GM12878 (cell line): ENCODE measurements around the gene DIAPH1. TPM values are rescaled to one million over a fixed set of nuclear protein-coding genes. Genes with fewer than 3 reads are reported as not detected.

ENCODE experiments used
- ATAC-seq: fragments of 200-7000 bp; cut with Tn5 transposase; 3 replicates; pipeline ENCODE4 v1.9.1; 2020; ENCODE audit warnings: mild to moderate bottlenecking, moderate library complexity
- BruUV-seq: library from RNA; stranded (reverse); fragments of 400-500 nt; replicated peaks from 2 replicates; lab custom pipeline; 2021; lab: Mats Ljungman, UMichigan
- CTCF ChIA-PET: fragments of 300-600 bp; sonication (Branson Sonifier 250); formaldehyde crosslinking; extraction: SDS; loops from one replicate; lab custom pipeline; 2021; ENCODE audit warnings: inconsistent platforms; lab: Yijun Ruan, JAX
- POLR2A ChIA-PET: fragments of 350-600 bp; formaldehyde crosslinking; extraction: SDS; loops from one replicate; lab custom pipeline; 2021; ENCODE audit warnings: inconsistent platforms; lab: Charles Lee
- RAD21 ChIA-PET: fragments of 300-600 bp; sonication (Branson Sonifier 250); formaldehyde crosslinking; loops from one replicate; lab custom pipeline; 2023; ENCODE audit warnings: antibody characterized with exemption; ENCODE audit not compliant: unreplicated experiment; lab: Charles Lee
- SMC1A ChIA-PET: fragments of 300-600 bp; sonication (Branson Sonifier 250); formaldehyde crosslinking; loops from one replicate; lab custom pipeline; 2023; ENCODE audit not compliant: unreplicated experiment, uncharacterized antibody; lab: Charles Lee
- DNase-seq: peaks from one replicate; pipeline ENCODE4 v3.0.0-alpha.2; 2011; ENCODE audit warnings: low read depth, low spot score
- FAIRE-seq: peaks from 3 replicates; lab custom pipeline; 2011; peaks lifted over from hg19 to GRCh38; lab: Jason Lieb, UNC
- H2AFZ ChIP-seq: 2 replicates; pipeline ENCODE4 v1.6.0; 2011; ENCODE audit warnings: low read depth, low read length, control low read depth; ENCODE audit not compliant: control insufficient read depth
- H3K27ac ChIP-seq: 2 replicates; pipeline ENCODE4 v1.5.1; 2011; ENCODE audit warnings: control low read depth; ENCODE audit not compliant: control insufficient read depth, insufficient read depth
- H3K27me3 ChIP-seq, 2 experiments: replicated peaks in 1 of 2; 2 replicates each; pipeline versions ENCODE4 v1.6.0 to v1.6.1; 2011; ENCODE audit warnings: low read length in 1 of 2; ENCODE audit not compliant: control insufficient read depth in 2 of 2, insufficient read depth in 2 of 2
- H3K36me3 ChIP-seq, 2 experiments: 2 replicates each; pipeline ENCODE4 v1.5.1; 2011; ENCODE audit warnings: low read length in 1 of 2; ENCODE audit not compliant: control insufficient read depth in 2 of 2, insufficient read depth in 2 of 2
- H3K4me1 ChIP-seq: 2 replicates; pipeline ENCODE4 v1.6.1; 2011; ENCODE audit warnings: mild to moderate bottlenecking, low read length, moderate library complexity, mixed read lengths; ENCODE audit not compliant: control insufficient read depth, insufficient read depth
- H3K4me2 ChIP-seq: 2 replicates; pipeline ENCODE4 v1.6.0; 2011; ENCODE audit warnings: control low read depth; ENCODE audit not compliant: control insufficient read depth, insufficient read depth
- H3K4me3 ChIP-seq: fragments of 200-600 bp; sonication (generic); 2 replicates; pipeline ENCODE4 v1.5.1; 2016
- H3K79me2 ChIP-seq: 2 replicates; pipeline ENCODE4 v1.6.0; 2011; ENCODE audit warnings: low read length; ENCODE audit not compliant: control insufficient read depth, insufficient read depth
- H3K9ac ChIP-seq: 2 replicates; pipeline ENCODE4 v1.8.0; 2011; ENCODE audit warnings: low read length, control low read depth, mixed read lengths; ENCODE audit not compliant: control insufficient read depth, insufficient read depth
- H3K9me3 ChIP-seq: replicated peaks from 3 replicates; pipeline ENCODE4 v1.5.1; 2011; ENCODE audit warnings: mild to moderate bottlenecking, low read length; ENCODE audit not compliant: control insufficient read depth, insufficient read depth
- H4K20me1 ChIP-seq: 2 replicates; pipeline ENCODE4 v1.6.0; 2011; ENCODE audit not compliant: control insufficient read depth, insufficient read depth
- BCL11A ChIP-seq: IDR thresholded peaks from 2 replicates; pipeline ENCODE4 v1.6.1; 2011; ENCODE audit warnings: low read depth, low read length
- GABPA ChIP-seq: IDR thresholded peaks from 2 replicates; pipeline ENCODE4 v1.6.1; 2014; ENCODE audit warnings: antibody characterized with exemption, low read depth, mild to moderate bottlenecking, inconsistent platforms
- NBN ChIP-seq: fragments of 450-650 bp; IDR thresholded peaks from 2 replicates; pipeline ENCODE4 v1.6.1; 2016
- SMARCA5 ChIP-seq: fragments of 450-650 bp; IDR thresholded peaks from 2 replicates; pipeline ENCODE4 v1.6.1; 2017; ENCODE audit warnings: mild to moderate bottlenecking
- WGBS: methylation state at CpG from one replicate; pipeline ENCODE4 v1.1.6; 2016; ENCODE audit warnings: low lambda C conversion rate; ENCODE audit not compliant: insufficient replicate concordance, insufficient coverage; ENCODE audit errors: missing lambda C conversion rate; 5-methylcytosine and 5-hydroxymethylcytosine counted together
- in situ Hi-C: fragments of 300-500 bp; cut with MboI; formaldehyde crosslinking; loops from 9 replicates; pipeline ENCODE4 v1.14.3; 2018; ENCODE audit warnings: mixed read lengths
- intact Hi-C: fragments of 100-400 bp; cut with micrococcal nuclease; formaldehyde crosslinking; loops from one replicate; pipeline ENCODE4 v1.14.2; 2022; ENCODE audit not compliant: unreplicated experiment
- polyA plus RNA-seq, 11 experiments: library from polyadenylated mRNA; depleted of rRNA in 4 of 11; unstranded in 6 of 11; stranded (reverse) in 5 of 11; fragments of >200 nt; fragmentation: Nextera tagmentation in 4 of 11; fragmentation: Illumina TruSeq in 1 of 11; extraction: Ambion mirVana in 4 of 11; extraction: Trizol in 1 of 11; gene quantifications; 1 replicate in 1 of 11; 2 replicates in 10 of 11; pipeline versions ENCODE4 v1.2.1 to v1.2.3, GENCODE V29; 2011 to 2016; ENCODE audit warnings: inconsistent platforms in 2 of 11, missing spikeins in 2 of 11, low read depth in 1 of 11
- total RNA-seq, 4 experiments: library from RNA; depleted of rRNA in 3 of 4; stranded (reverse); fragments of >200 nt in 3 of 4; fragmentation: Illumina TruSeq in 1 of 4; extraction: Trizol in 1 of 4; gene quantifications; 2 replicates each; pipeline versions ENCODE4 v1.2.1 to v1.2.3, GENCODE V29; 2013 to 2021
- TF ChIP-seq, protein P1 (sequence below): fragments of 450-650 bp; IDR thresholded peaks from 2 replicates; pipeline ENCODE4 v1.6.1; 2018; ENCODE audit warnings: borderline replicate concordance, mild to moderate bottlenecking; ENCODE audit not compliant: partially characterized antibody
- TF ChIP-seq, protein P2 (sequence below): IDR thresholded peaks from 2 replicates; pipeline ENCODE4 v1.6.1; 2012; ENCODE audit warnings: mild to moderate bottlenecking, low read depth, low read length

DIAPH1 gene
- total and polyA plus RNA-seq, 10 of the 15 experiments (the other 5 are each of a cell fraction or from before 2014, with no cell fraction given): 37.8 to 168 (median 59.0) TPM

GRCh38 chr5:141608046-141608445 is 10.8 kb downstream of the DIAPH1 start:
- in situ Hi-C loops (loop anchor here (25.0 kb wide), 2 partner anchors 1196 to 1571 kb away; partner anchors contain the start of genes ANKHD1 and NRG2), intact Hi-C loops (no loop called here)
- no TSS peak for BruUV-seq
- FAIRE-seq: no peak
- no peaks in the 10 kb centered on the region for H4K20me1 ChIP-seq
- peak overlapping the region; percentile 27; the same call in 1 of the 2 replicates for H3K4me2 ChIP-seq
- SMC1A ChIA-PET: interaction anchor here (1.4 to 8.6 kb wide), 5 partner anchors 8 to 25 kb away, joined by 4 to 199 read pairs (median 16); partner anchors contain the start of gene DIAPH1
- no peak for DNase-seq
- H3K9ac ChIP-seq: no peak overlapping the region
- peaks cover 87% of the 10 kb centered on the region for H3K79me2 ChIP-seq
- no peak overlapping the region for H2AFZ ChIP-seq
- no peak overlapping the region for H3K4me3 ChIP-seq
- WGBS: 45% methylated on average over 2 of the region's 2 CpGs
- CTCF ChIA-PET: interaction anchor here (0.8 to 10.9 kb wide), 5 partner anchors 8 to 44 kb away, joined by 3 to 172 read pairs (median 21); partner anchors contain the start of gene DIAPH1
- RAD21 ChIA-PET: interaction anchor here (1.1 to 5.7 kb wide), 5 partner anchors 10 to 361 kb away, joined by 3 to 89 read pairs (median 4); partner anchors contain the start of genes DIAPH1, HDAC3, RELL2 and RNF14
- peaks cover 26% of the 10 kb centered on the region for H3K4me1 ChIP-seq
- no peak for ATAC-seq
- POLR2A ChIA-PET: interaction anchor here (1.6 to 4.1 kb wide), 5 partner anchors 9 to 29 kb away, joined by 15 to 31 read pairs (median 18); partner anchors contain the start of genes HDAC3 and RELL2
- peak overlapping the region; percentile 62; the same call in 1 of the 2 replicates for H3K27ac ChIP-seq
- no peaks in the 10 kb centered on the region; a peak in 2 of 4 replicates for H3K36me3 ChIP-seq
- H3K9me3 ChIP-seq: no peaks in the 10 kb centered on the region
- TF ChIP-seq BCL11A (no peak), GABPA (no peak)
- H3K27me3 ChIP-seq: no peaks in the 10 kb centered on the region

DNA sequence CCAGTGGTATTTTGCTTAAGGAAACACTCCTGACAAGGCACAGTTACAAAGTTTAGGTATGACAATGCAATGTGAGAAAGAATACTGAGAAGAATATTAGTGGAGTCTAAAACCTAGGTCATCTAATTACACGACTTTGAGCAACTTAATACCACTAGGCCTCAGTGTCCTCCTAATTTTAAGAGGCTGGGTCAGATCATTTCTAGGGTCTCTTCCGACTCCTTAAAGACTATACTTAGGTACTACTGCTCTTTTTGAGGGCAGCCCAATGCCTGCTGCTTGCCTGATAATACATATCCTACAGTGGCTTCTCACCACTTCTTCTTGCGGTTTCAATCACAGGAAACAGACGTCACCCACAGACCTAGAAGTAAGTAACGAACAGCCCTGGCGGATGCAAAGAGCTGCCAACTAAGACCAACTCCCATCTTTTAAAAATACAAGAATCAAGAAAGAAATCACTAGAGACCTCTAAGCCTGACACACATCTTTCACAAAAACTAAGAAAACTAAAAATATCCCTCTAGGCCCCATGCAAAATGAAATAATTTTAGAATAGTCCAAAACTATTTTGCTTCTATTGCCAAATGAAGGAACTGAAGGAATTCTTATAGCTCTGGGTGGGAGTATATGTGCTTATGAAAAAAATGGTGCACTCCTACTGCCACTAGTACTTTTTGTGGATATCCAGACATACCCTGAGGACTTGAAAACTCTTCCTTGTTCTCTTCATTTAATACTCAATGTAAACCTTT is 13.1 kb downstream of the DIAPH1 start:
- ChIA-PET POLR2A (interaction anchor here (0.7 to 2.6 kb wide), 6 partner anchors 9 to 83 kb away, joined by 3 to 11 read pairs (median 7); partner anchors contain the start of genes DIAPH1, HDAC3 and RELL2), CTCF (interaction anchor here (0.8 to 10.9 kb wide), 7 partner anchors 8 to 185 kb away, joined by 3 to 172 read pairs (median 3); partner anchors contain the start of genes DIAPH1, HDAC3, PCDHGA11 and RELL2), RAD21 (interaction anchor here (0.7 to 5.7 kb wide), 7 partner anchors 8 to 29 kb away, joined by 3 to 89 read pairs (median 9); partner anchors contain the start of gene DIAPH1), SMC1A (interaction anchor here (0.7 to 8.6 kb wide), 7 partner anchors 8 to 37 kb away, joined by 3 to 199 read pairs (median 5); partner anchors contain the start of genes DIAPH1, HDAC3 and RELL2)
- BruUV-seq: no TSS peak
- H3K27me3 ChIP-seq: no peaks in the 10 kb centered on the region
- peak; percentile 94 for ATAC-seq
- no peak overlapping the region; the same call in 1 of the 2 replicates for H2AFZ ChIP-seq
- H3K36me3 ChIP-seq: no peaks in the 10 kb centered on the region; a peak in 1 of 4 replicates
- H3K27ac ChIP-seq: peak overlapping the region; percentile 77
- peak overlapping the region; percentile 68 for H3K4me2 ChIP-seq
- H3K4me3 ChIP-seq: peak overlapping the region; percentile 23
- H3K4me1 ChIP-seq: peaks cover 34% of the 10 kb centered on the region
- no peaks in the 10 kb centered on the region for H3K9me3 ChIP-seq
- no peak for FAIRE-seq
- peak; percentile 87 for DNase-seq
- intact Hi-C loops: loop anchor here (1.0 kb wide), 2 partner anchors 13 to 14 kb away; no protein-coding TSS in a partner anchor
- peaks cover 84% of the 10 kb centered on the region for H3K79me2 ChIP-seq
- in situ Hi-C loops: loop anchor here (25.0 kb wide), 2 partner anchors 1193 to 1568 kb away; partner anchors contain the start of genes ANKHD1 and NRG2
- H3K9ac ChIP-seq: peak overlapping the region; percentile 40
- no peaks in the 10 kb centered on the region for H4K20me1 ChIP-seq
- under 1% methylated on average over 6 of the region's 6 CpGs for whole genome bisulfite sequencing
- peak; percentile 85 for TF ChIP-seq NBN
- peak; percentile 66; the same call in 1 of the 2 replicates for TF ChIP-seq SMARCA5
- TF ChIP-seq, protein P1, sequence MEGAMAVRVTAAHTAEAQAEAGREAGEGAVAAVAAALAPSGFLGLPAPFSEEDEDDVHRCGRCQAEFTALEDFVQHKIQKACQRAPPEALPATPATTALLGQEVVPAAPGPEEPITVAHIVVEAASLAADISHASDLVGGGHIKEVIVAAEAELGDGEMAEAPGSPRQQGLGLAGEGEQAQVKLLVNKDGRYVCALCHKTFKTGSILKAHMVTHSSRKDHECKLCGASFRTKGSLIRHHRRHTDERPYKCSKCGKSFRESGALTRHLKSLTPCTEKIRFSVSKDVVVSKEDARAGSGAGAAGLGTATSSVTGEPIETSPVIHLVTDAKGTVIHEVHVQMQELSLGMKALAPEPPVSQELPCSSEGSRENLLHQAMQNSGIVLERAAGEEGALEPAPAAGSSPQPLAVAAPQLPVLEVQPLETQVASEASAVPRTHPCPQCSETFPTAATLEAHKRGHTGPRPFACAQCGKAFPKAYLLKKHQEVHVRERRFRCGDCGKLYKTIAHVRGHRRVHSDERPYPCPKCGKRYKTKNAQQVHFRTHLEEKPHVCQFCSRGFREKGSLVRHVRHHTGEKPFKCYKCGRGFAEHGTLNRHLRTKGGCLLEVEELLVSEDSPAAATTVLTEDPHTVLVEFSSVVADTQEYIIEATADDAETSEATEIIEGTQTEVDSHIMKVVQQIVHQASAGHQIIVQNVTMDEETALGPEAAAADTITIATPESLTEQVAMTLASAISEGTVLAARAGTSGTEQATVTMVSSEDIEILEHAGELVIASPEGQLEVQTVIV: no peak
- TF ChIP-seq, protein P2, sequence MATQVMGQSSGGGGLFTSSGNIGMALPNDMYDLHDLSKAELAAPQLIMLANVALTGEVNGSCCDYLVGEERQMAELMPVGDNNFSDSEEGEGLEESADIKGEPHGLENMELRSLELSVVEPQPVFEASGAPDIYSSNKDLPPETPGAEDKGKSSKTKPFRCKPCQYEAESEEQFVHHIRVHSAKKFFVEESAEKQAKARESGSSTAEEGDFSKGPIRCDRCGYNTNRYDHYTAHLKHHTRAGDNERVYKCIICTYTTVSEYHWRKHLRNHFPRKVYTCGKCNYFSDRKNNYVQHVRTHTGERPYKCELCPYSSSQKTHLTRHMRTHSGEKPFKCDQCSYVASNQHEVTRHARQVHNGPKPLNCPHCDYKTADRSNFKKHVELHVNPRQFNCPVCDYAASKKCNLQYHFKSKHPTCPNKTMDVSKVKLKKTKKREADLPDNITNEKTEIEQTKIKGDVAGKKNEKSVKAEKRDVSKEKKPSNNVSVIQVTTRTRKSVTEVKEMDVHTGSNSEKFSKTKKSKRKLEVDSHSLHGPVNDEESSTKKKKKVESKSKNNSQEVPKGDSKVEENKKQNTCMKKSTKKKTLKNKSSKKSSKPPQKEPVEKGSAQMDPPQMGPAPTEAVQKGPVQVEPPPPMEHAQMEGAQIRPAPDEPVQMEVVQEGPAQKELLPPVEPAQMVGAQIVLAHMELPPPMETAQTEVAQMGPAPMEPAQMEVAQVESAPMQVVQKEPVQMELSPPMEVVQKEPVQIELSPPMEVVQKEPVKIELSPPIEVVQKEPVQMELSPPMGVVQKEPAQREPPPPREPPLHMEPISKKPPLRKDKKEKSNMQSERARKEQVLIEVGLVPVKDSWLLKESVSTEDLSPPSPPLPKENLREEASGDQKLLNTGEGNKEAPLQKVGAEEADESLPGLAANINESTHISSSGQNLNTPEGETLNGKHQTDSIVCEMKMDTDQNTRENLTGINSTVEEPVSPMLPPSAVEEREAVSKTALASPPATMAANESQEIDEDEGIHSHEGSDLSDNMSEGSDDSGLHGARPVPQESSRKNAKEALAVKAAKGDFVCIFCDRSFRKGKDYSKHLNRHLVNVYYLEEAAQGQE: no peak
